OCI-LY1 (cell line): ENCODE data around the gene HIC1.

Experiments used
- H2AFZ ChIP-seq: fragments of 200-600 bp; sonication (generic), shearing (Covaris generic); 2 replicates; pipeline ENCODE4 v1.6.0; 2014; ENCODE audit warnings: antibody characterized with exemption, mild to moderate bottlenecking, low read length
- H3F3A ChIP-seq: fragments of 200-600 bp; sonication (generic), shearing (Covaris generic); 2 replicates; pipeline ENCODE4 v1.6.0; 2014; ENCODE audit warnings: mild to moderate bottlenecking, antibody characterized with exemption, low read length, moderate library complexity; ENCODE audit not compliant: insufficient read depth
- H3K27ac ChIP-seq: fragments of 200-600 bp; sonication (generic); 2 replicates; pipeline ENCODE4 v1.5.1; 2014; ENCODE audit warnings: low read length, mixed run types, mild to moderate bottlenecking, low read depth; ENCODE audit not compliant: poor library complexity, severe bottlenecking
- H3K27me3 ChIP-seq: fragments of 200-600 bp; sonication (generic); 2 replicates; pipeline ENCODE4 v1.6.0; 2014; ENCODE audit warnings: antibody characterized with exemption, mild to moderate bottlenecking, low read length, moderate library complexity; ENCODE audit not compliant: insufficient read depth
- H3K36me3 ChIP-seq: fragments of 200-600 bp; sonication (generic); 2 replicates; pipeline ENCODE4 v1.6.1; 2014; ENCODE audit warnings: mild to moderate bottlenecking, antibody characterized with exemption, low read length, moderate library complexity, mixed read lengths; ENCODE audit not compliant: insufficient read depth
- H3K4me1 ChIP-seq: fragments of 200-600 bp; sonication (generic); 2 replicates; pipeline ENCODE4 v1.5.1; 2014; ENCODE audit warnings: mild to moderate bottlenecking, low read length, moderate library complexity; ENCODE audit not compliant: insufficient read depth, severe bottlenecking
- H3K4me2 ChIP-seq: fragments of 200-600 bp; sonication (generic), shearing (Covaris generic); 2 replicates; pipeline ENCODE4 v1.6.1; 2014; ENCODE audit warnings: low read length
- H3K4me3 ChIP-seq: fragments of 200-600 bp; sonication (generic); 2 replicates; pipeline ENCODE4 v1.5.1; 2014; ENCODE audit warnings: low read length, low read depth, mild to moderate bottlenecking, mixed read lengths; ENCODE audit not compliant: poor library complexity, severe bottlenecking
- H3K79me2 ChIP-seq: fragments of 200-600 bp; shearing (Covaris generic); 2 replicates; pipeline ENCODE4 v1.6.1; 2016; ENCODE audit warnings: mixed run types, low read length, mixed read lengths; ENCODE audit not compliant: insufficient read depth
- H3K9ac ChIP-seq: fragments of 200-600 bp; sonication (generic), shearing (Covaris generic); 2 replicates; pipeline ENCODE4 v1.6.1; 2014; ENCODE audit warnings: mild to moderate bottlenecking, low read length, mixed read lengths
- H3K9me2 ChIP-seq: fragments of 200-600 bp; sonication (generic), shearing (Covaris generic); 2 replicates; pipeline ENCODE4 v1.6.1; 2014; ENCODE audit warnings: low read depth, mild to moderate bottlenecking, low read length, mixed read lengths
- H3K9me3 ChIP-seq: fragments of 200-600 bp; shearing (Covaris generic); 2 replicates; pipeline ENCODE4 v1.6.1; 2014; ENCODE audit warnings: low read length, mixed read lengths
- H4K20me1 ChIP-seq: fragments of 200-600 bp; sonication (generic), shearing (Covaris generic); 2 replicates; pipeline ENCODE4 v1.6.0; 2016; ENCODE audit warnings: mild to moderate bottlenecking, low read length; ENCODE audit not compliant: insufficient read depth
- EZH2 ChIP-seq: fragments of 200-600 bp; sonication (generic), shearing (Covaris generic); IDR thresholded peaks from 2 replicates; pipeline ENCODE4 v1.8.0; 2017; ENCODE audit warnings: borderline replicate concordance, mixed run types, mild to moderate bottlenecking, antibody characterized with exemption, low read length, moderate library complexity, mixed read lengths
- TF ChIP-seq, protein P1 (sequence below): fragments of 200-600 bp; sonication (generic), shearing (Covaris generic); IDR thresholded peaks from 2 replicates; pipeline ENCODE4 v1.5.1; 2017; ENCODE audit warnings: mild to moderate bottlenecking, antibody characterized with exemption, low read length, moderate library complexity, mixed read lengths

HIC1 gene

DNA sequence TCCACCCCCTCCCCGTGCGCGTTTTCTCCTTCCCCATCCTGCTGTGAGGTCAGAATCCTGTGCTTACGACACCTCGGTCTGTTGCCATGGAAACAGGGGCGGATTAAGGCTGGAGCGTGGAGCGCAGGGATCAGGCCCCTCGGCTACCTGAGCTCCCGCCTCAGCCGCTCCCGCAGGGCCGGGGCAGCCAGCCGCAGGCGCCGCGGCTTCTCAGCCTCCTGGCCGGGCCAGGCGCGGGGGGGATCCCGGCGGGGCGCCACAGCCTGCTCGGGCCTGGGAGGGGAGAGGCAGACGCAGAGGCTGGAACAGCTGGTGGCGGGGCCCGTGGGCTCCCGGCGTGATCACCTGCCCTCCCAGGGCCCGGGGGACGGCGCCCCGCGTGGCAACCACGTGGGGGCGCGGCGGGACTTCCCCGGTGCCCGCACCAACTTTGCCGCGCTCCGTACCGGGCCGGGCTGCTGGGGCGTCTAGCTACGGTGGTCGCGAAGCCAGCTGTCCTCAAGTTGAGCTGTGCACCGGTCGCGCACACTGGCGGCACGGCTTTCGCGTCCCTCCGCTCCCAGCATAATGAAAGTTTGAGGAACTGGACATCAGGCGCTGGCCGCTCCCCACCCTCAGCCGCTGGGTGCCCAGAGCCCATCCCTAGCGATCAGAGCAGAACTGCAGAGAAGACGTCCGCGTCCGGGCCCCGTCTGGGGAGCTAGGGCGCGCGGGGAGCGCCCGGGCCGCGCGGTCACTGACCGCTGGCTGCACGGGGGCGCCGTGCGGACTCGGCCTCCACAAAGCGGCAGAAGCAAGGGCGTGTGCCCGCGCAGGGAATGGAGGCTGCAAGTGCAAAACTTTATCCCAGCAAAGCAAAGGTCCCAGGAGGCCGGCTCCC, 31.0 kb upstream of the HIC1 start:
- Histone ChIP-seq H3K9ac (no peak overlapping the region), H3K4me2 (no peak overlapping the region), H3K27me3 (peaks cover 24% of the 10 kb centered on the region), H3K4me1 (no peaks in the 10 kb centered on the region), H2AFZ (no peak overlapping the region), H3K9me3 (no peaks in the 10 kb centered on the region), H3K9me2 (no peaks in the 10 kb centered on the region), H4K20me1 (no peaks in the 10 kb centered on the region), H3F3A (no peaks in the 10 kb centered on the region), H3K36me3 (no peaks in the 10 kb centered on the region), H3K27ac (no peak overlapping the region), H3K79me2 (no peaks in the 10 kb centered on the region), H3K4me3 (no peak overlapping the region)
- no peak for TF ChIP-seq EZH2
- TF ChIP-seq, protein P1, sequence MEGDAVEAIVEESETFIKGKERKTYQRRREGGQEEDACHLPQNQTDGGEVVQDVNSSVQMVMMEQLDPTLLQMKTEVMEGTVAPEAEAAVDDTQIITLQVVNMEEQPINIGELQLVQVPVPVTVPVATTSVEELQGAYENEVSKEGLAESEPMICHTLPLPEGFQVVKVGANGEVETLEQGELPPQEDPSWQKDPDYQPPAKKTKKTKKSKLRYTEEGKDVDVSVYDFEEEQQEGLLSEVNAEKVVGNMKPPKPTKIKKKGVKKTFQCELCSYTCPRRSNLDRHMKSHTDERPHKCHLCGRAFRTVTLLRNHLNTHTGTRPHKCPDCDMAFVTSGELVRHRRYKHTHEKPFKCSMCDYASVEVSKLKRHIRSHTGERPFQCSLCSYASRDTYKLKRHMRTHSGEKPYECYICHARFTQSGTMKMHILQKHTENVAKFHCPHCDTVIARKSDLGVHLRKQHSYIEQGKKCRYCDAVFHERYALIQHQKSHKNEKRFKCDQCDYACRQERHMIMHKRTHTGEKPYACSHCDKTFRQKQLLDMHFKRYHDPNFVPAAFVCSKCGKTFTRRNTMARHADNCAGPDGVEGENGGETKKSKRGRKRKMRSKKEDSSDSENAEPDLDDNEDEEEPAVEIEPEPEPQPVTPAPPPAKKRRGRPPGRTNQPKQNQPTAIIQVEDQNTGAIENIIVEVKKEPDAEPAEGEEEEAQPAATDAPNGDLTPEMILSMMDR = no peak

DNA sequence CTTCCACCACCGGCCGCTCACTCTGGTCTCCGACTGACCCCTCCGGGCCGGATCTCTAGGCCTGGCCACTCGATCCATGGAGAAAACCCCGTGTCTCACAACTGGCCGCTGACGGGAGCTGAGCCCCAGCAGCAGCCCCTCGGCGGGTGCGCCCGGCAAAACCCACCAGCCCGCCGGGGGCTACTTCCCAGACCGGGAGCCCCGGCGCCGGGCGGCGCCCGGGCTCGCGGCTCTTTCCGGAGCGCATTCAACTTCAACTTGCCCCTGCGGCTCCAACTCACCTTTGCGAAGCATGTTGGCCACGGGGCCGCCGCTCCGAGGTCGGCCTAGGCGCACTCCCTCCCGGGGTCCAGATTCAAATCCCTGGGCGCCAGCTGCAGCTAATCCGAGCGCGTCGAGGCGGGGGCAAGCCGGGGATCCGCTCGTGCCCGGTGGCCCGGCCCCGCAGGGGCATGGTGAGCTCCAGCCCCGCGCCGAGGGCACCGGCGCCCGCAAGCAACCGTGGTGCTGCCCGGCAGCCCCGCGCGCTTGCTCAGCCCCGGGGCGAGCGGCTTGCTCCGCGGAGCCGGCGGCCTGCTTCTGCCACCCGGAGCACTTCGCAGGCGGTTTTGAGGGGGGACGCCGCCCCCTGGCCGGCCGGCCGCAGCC, 30.2 kb upstream of the HIC1 start:
- peaks cover 22% of the 10 kb centered on the region for H3K27me3 ChIP-seq
- TF ChIP-seq, protein P1 = no peak
- no peak for TF ChIP-seq EZH2
- H3K27ac ChIP-seq = no peak overlapping the region
- no peaks in the 10 kb centered on the region for H3K36me3 ChIP-seq
- H4K20me1 ChIP-seq = no peaks in the 10 kb centered on the region
- H3K9me3 ChIP-seq = no peaks in the 10 kb centered on the region
- peak overlapping the region; percentile 31 for H3K4me3 ChIP-seq
- H3K4me2 ChIP-seq = peak overlapping the region; percentile 59; the same call in 1 of the 2 replicates
- H2AFZ ChIP-seq = no peak overlapping the region
- no peaks in the 10 kb centered on the region for H3K9me2 ChIP-seq
- H3K79me2 ChIP-seq = no peaks in the 10 kb centered on the region
- H3K4me1 ChIP-seq = peaks cover 3% of the 10 kb centered on the region
- no peak overlapping the region for H3K9ac ChIP-seq
- H3F3A ChIP-seq = no peaks in the 10 kb centered on the region

DNA sequence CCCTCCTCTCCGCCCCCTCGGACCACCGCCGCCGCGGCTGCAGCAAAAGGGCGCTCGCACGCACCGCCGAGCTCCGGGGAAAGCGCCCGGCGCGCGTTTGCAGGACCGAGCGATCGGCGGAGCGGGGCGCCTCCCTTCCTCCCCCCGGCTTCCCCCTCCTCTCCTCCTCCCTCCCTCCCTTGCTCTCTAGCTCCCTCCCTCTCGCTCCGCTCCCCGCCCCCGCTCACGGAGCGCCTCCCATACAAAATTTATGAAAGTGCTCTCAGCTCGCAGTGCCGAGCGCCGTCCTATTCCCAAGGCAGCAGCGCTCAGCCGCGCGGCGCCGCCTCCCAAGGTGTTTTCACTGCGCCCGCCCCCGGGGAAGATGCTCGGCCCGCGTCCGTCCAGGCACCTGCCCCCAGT, 29.7 kb upstream of the HIC1 start, which contains the start of gene RTN4RL1:
Gene RTN4RL1 (minus strand): TSS at position 115 of the 402 bp plus-strand sequence. CDS start 469 bp downstream, outside the sequence.
- H4K20me1 ChIP-seq = no peaks in the 10 kb centered on the region
- no peak within 1 kb of the TSS for H3K9ac ChIP-seq
- peaks cover 22% of the 10 kb centered on the region for H3K27me3 ChIP-seq
- no peaks in the 10 kb centered on the region for H3K36me3 ChIP-seq
- H3K4me1 ChIP-seq = peaks cover 4% of the 10 kb centered on the region
- no peaks in the 10 kb centered on the region for H3K79me2 ChIP-seq
- H3K4me3 ChIP-seq = peak within 1 kb of the TSS; percentile 31
- H3K4me2 ChIP-seq = peak within 1 kb of the TSS; percentile 59; the same call in 1 of the 2 replicates
- no peak within 1 kb of the TSS for H3K27ac ChIP-seq
- H3K9me2 ChIP-seq = no peaks in the 10 kb centered on the region
- no peaks in the 10 kb centered on the region for H3K9me3 ChIP-seq
- H2AFZ ChIP-seq = no peak within 1 kb of the TSS
- TF ChIP-seq, protein P1 = no peak
- no peaks in the 10 kb centered on the region for H3F3A ChIP-seq
